ENCODE data around the gene REX1BD.
"Not testable (repeated sequence)": the region's sequence is repeated elsewhere in the genome, so short reads cannot be mapped to it uniquely, and the experiment has no call there.

The REX1BD gene

DNA sequence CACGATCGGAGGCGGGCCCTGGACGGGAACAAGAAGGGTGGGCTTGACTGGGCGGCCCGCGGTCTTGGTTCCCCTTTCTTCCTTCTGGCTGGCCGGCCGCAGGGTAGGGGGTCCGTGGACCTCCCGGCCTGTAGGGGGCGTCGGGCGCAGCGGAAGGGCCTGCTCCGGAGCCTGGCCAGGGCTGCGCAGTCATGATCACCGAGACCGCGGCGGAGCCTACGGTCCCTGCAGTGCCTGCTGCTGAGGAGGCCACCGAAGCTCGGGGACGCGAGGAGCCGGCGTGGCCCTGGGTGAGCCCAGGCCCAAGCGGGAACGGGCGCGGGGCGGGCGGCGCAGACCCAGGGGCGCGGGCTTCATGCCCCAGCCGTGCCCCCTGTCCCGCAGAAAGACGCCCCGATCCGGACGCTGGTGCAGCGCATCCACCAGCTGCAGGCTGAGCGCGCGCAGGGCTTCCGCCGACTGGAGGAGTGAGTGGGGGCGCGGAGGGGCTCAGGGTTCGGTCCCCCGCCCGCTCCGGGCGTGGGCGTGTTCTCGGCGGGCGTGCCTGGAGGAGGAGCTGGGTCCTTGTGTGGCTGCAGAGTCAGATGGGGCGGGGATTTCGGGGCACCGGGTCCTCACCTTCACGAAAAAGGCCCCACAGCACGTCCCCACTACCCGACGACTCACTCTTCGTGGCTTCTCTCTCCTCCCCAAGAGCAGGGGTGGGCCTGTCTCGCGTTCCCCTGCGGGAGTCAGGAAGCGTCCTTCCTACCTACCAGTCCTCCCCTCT lies at the start of gene REX1BD:
Gene REX1BD, plus strand, starts transcription at position 188 of the 769 bp plus-strand sequence. Its CDS starts 4 bp downstream, at position 192.
- peak within 1 kb of the TSS; percentile 33 to 71 for H3K4me3 ChIP-seq (ENCODE audit: low read depth in 1 of 2, low read length in 2 of 2)
- H3K27ac ChIP-seq (ENCODE audit: low read length) = peak within 1 kb of the TSS; percentile 85
- H3K4me1 ChIP-seq (ENCODE audit: insufficient read depth, low read length) = peaks cover 48% of the 10 kb centered on the region
- H3K79me2 ChIP-seq (ENCODE audit: insufficient read depth, low read length) = peaks cover 14% of the 10 kb centered on the region
- peak within 1 kb of the TSS; percentile 81 for H3K4me2 ChIP-seq (ENCODE audit: insufficient read depth, low read length)
- H3K27me3 ChIP-seq (ENCODE audit: insufficient read depth, low read length, poor library complexity) = no peaks in the 10 kb centered on the region
- peaks cover 8% of the 10 kb centered on the region for H3K36me3 ChIP-seq (ENCODE audit: insufficient read depth, low read length)
- DNase-seq (peak; percentile 95), ATAC-seq (ENCODE audit: insufficient read depth, low read depth) (peak; percentile 81)
- peak within 1 kb of the TSS; percentile 75 for H3K9ac ChIP-seq (ENCODE audit: low read depth, low read length)
- H4K20me1 ChIP-seq (ENCODE audit: insufficient read depth, low read length) = peaks cover 7% of the 10 kb centered on the region
- H3K9me3 ChIP-seq (ENCODE audit: insufficient read depth, low read length, severe bottlenecking) = no peaks in the 10 kb centered on the region
- TF ChIP-seq EZH2 (IDR thresholded peaks at IDR 0.05; ENCODE audit: borderline replicate concordance, low read depth, low read length, severe bottlenecking) = no peak
- TF ChIP-seq, protein P1, sequence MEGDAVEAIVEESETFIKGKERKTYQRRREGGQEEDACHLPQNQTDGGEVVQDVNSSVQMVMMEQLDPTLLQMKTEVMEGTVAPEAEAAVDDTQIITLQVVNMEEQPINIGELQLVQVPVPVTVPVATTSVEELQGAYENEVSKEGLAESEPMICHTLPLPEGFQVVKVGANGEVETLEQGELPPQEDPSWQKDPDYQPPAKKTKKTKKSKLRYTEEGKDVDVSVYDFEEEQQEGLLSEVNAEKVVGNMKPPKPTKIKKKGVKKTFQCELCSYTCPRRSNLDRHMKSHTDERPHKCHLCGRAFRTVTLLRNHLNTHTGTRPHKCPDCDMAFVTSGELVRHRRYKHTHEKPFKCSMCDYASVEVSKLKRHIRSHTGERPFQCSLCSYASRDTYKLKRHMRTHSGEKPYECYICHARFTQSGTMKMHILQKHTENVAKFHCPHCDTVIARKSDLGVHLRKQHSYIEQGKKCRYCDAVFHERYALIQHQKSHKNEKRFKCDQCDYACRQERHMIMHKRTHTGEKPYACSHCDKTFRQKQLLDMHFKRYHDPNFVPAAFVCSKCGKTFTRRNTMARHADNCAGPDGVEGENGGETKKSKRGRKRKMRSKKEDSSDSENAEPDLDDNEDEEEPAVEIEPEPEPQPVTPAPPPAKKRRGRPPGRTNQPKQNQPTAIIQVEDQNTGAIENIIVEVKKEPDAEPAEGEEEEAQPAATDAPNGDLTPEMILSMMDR (IDR thresholded peaks at IDR 0.05; ENCODE audit: borderline replicate concordance, extremely low read depth, low read length, poor library complexity, severe bottlenecking) = peak; percentile 87
- peak within 1 kb of the TSS; percentile 82 for H2AFZ ChIP-seq (ENCODE audit: low read depth, low read length)

GRCh38 chr19:18539372-18539771 lies 49.2 kb upstream of the REX1BD start:
- Histone ChIP-seq H3K27ac (ENCODE audit: low read length) (no peak overlapping the region), H3K9ac (ENCODE audit: low read depth, low read length) (no peak overlapping the region), H3K36me3 (ENCODE audit: insufficient read depth, low read length) (peaks cover 65% of the 10 kb centered on the region), H3K9me3 (ENCODE audit: insufficient read depth, low read length, severe bottlenecking) (no peaks in the 10 kb centered on the region), H3K79me2 (ENCODE audit: insufficient read depth, low read length) (peaks cover 19% of the 10 kb centered on the region), H3K27me3 (ENCODE audit: insufficient read depth, low read length, poor library complexity) (no peaks in the 10 kb centered on the region), H3K4me3 (ENCODE audit: low read depth in 1 of 2, low read length in 2 of 2) (no peak overlapping the region), H3K4me2 (ENCODE audit: insufficient read depth, low read length) (no peak overlapping the region), H3K4me1 (ENCODE audit: insufficient read depth, low read length) (peaks cover 20% of the 10 kb centered on the region), H4K20me1 (ENCODE audit: insufficient read depth, low read length) (peaks cover 3% of the 10 kb centered on the region; the same call in 1 of the 2 replicates), H2AFZ (ENCODE audit: low read depth, low read length) (no peak overlapping the region)
- ATAC-seq (ENCODE audit: insufficient read depth, low read depth) (no peak), DNase-seq (no peak)
- TF ChIP-seq, protein P1 (IDR thresholded peaks at IDR 0.05; ENCODE audit: borderline replicate concordance, extremely low read depth, low read length, poor library complexity, severe bottlenecking) = no peak
- TF ChIP-seq EZH2 (IDR thresholded peaks at IDR 0.05; ENCODE audit: borderline replicate concordance, low read depth, low read length, severe bottlenecking) = no peak

GRCh38 chr19:18540200-18540599 lies 48.4 kb upstream of the REX1BD start:
- not testable (repeated sequence) for H3K4me3 ChIP-seq (ENCODE audit: low read depth in 1 of 2, low read length in 2 of 2); H3K27ac ChIP-seq (ENCODE audit: low read length); H3K9ac ChIP-seq (ENCODE audit: low read depth, low read length); DNase-seq; H3K9me3 ChIP-seq (ENCODE audit: insufficient read depth, low read length, severe bottlenecking); H2AFZ ChIP-seq (ENCODE audit: low read depth, low read length); H4K20me1 ChIP-seq (ENCODE audit: insufficient read depth, low read length); H3K4me2 ChIP-seq (ENCODE audit: insufficient read depth, low read length); H3K27me3 ChIP-seq (ENCODE audit: insufficient read depth, low read length, poor library complexity); ATAC-seq (ENCODE audit: insufficient read depth, low read depth)
- Histone ChIP-seq H3K36me3 (ENCODE audit: insufficient read depth, low read length) (peaks cover 62% of the 10 kb centered on the region), H3K4me1 (ENCODE audit: insufficient read depth, low read length) (peaks cover 24% of the 10 kb centered on the region), H3K79me2 (ENCODE audit: insufficient read depth, low read length) (peaks cover 19% of the 10 kb centered on the region)

DNA sequence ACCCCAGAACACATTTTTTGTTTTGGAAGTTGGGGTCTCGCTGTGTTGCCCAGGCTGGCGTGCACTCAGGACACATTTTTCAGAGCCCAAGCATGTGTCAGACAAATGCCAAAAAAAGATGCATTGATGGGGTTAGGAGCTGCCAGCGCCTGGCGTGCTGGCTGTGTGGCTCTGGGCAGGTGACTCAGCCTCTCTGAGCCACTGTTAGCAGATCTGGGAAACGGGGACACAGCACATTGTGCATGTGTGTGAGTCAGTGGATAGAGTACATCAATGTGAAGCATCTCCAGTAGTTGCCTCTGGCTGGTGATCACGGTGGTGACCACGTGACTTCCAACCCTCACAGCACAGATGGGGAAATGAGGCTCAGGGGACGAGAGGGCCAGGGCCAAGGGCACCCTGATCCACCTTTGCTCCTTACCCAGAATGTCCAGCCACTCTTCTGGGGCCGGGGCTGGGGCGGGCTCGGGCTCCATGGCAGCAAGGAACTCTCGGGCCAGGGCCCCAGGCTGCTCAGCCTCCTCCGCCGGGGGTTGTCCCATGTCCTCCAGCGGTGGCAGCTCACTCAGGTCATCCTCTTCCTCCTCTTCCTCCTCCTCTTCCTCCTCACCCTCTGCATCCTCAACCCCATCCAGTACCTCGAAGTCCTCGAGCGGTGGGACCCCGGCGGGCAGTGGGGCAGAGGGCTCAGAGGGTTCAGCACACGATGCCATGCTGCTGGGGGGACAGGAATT lies 47.2 kb upstream of the REX1BD start:
- Histone ChIP-seq H3K4me2 (ENCODE audit: insufficient read depth, low read length) (peak overlapping the region; percentile 95), H3K9me3 (ENCODE audit: insufficient read depth, low read length, severe bottlenecking) (no peaks in the 10 kb centered on the region), H3K4me3 (ENCODE audit: low read depth in 1 of 2, low read length in 2 of 2) (peak overlapping the region in 1 of 2 experiments; percentile 83; a peak in 1 of 4 replicates), H3K27me3 (ENCODE audit: insufficient read depth, low read length, poor library complexity) (no peaks in the 10 kb centered on the region), H4K20me1 (ENCODE audit: insufficient read depth, low read length) (no peaks in the 10 kb centered on the region), H2AFZ (ENCODE audit: low read depth, low read length) (no peak overlapping the region), H3K36me3 (ENCODE audit: insufficient read depth, low read length) (peaks cover 50% of the 10 kb centered on the region), H3K79me2 (ENCODE audit: insufficient read depth, low read length) (peaks cover 19% of the 10 kb centered on the region), H3K9ac (ENCODE audit: low read depth, low read length) (peak overlapping the region; percentile 63; the same call in 1 of the 2 replicates), H3K4me1 (ENCODE audit: insufficient read depth, low read length) (peaks cover 24% of the 10 kb centered on the region), H3K27ac (ENCODE audit: low read length) (no peak overlapping the region)
- ATAC-seq (ENCODE audit: insufficient read depth, low read depth) = no peak
- no peak for DNase-seq
- no peak for TF ChIP-seq EZH2 (IDR thresholded peaks at IDR 0.05; ENCODE audit: borderline replicate concordance, low read depth, low read length, severe bottlenecking)
- TF ChIP-seq, protein P1 (IDR thresholded peaks at IDR 0.05; ENCODE audit: borderline replicate concordance, extremely low read depth, low read length, poor library complexity, severe bottlenecking) = no peak
